Hematopoietic multipotent progenitor cell treated with erythropoietin and hydrocortisone succinate and interleukin-3 and kit ligand, for 4 days (in vitro differentiated cells): ENCODE results near the gene BTF3L4.

Experiments
- DNase-seq: peaks from one replicate; pipeline ENCODE4 v3.0.0-alpha.2; 2015

BTF3L4 gene

GRCh38 chr1:52127181-52128180 lies 71.4 kb downstream of the BTF3L4 start:
- peak; percentile 67 for DNase-seq

DNA sequence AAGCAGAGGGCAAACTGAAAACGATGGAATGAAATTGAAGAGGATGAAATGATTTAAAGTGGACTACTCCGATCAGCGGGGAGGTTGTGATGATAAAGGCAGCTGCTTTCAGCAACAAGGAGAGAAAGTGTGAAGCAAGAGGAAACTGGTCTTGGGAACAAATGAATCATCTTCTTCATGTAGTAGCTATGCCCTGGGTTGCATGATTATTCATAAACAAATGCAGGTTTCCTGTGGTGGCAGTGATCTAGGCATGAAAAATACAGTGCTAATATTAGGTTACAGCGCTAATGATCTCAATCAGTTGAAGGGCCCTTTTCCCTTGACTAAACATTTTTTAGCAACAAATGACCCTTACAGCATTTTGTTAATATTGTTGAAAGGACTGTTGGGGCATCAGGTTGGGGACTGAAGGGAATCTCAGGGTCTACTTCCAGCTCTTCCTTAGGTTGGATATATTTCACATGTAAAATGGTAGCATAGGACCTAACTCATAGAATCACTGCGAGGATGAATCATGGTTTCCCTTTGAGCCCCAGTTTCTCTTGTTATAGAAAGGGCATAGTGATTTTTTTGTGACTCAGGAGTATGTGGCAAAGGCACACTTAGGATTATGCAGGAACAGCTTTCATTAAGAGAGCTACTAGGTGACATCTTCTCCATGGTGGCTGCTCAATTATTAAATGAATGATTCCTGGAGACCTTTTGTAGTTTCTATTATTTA lies 83.9 kb downstream of the BTF3L4 start:
- peak; percentile 47 for DNase-seq
